A673 (cell line): Measurements from ENCODE around the gene NOS1AP.

ENCODE experiments used
- EZH2 ChIP-seq: fragments of 200-600 bp; sonication (generic); IDR thresholded peaks from 2 replicates; pipeline ENCODE4 v1.6.1; 2017; ENCODE audit warnings: borderline replicate concordance, low read depth, mild to moderate bottlenecking, mixed read lengths, antibody characterized with exemption, low read length; ENCODE audit not compliant: poor library complexity, severe bottlenecking
- TF ChIP-seq, protein P1 (sequence below): fragments of 300-800, 200-600 bp; sonication (generic); conservative IDR thresholded peaks from 2 replicates; pipeline ENCODE4 v1.5.1; 2017; ENCODE audit warnings: low read depth, mild to moderate bottlenecking, antibody characterized with exemption, low read length, moderate library complexity, mixed read lengths

GRCh38 chr1:162137179-162137960 is 67.9 kb downstream of the NOS1AP start:
- TF ChIP-seq, protein P1, sequence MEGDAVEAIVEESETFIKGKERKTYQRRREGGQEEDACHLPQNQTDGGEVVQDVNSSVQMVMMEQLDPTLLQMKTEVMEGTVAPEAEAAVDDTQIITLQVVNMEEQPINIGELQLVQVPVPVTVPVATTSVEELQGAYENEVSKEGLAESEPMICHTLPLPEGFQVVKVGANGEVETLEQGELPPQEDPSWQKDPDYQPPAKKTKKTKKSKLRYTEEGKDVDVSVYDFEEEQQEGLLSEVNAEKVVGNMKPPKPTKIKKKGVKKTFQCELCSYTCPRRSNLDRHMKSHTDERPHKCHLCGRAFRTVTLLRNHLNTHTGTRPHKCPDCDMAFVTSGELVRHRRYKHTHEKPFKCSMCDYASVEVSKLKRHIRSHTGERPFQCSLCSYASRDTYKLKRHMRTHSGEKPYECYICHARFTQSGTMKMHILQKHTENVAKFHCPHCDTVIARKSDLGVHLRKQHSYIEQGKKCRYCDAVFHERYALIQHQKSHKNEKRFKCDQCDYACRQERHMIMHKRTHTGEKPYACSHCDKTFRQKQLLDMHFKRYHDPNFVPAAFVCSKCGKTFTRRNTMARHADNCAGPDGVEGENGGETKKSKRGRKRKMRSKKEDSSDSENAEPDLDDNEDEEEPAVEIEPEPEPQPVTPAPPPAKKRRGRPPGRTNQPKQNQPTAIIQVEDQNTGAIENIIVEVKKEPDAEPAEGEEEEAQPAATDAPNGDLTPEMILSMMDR = no peak
- TF ChIP-seq EZH2 = no peak
